ENCODE results near the gene DENND4B. TPM values are rescaled to one million over a fixed set of nuclear protein-coding genes. Genes with fewer than 3 reads are reported as not detected.
A peak's percentile ranks its signal among the peaks of the same experiment; 100 is the strongest.

Gene DENND4B
- total RNA-seq, 4 donors from 2014 or later, result 19.2 to 30.4 (median 26.2) TPM

DNA sequence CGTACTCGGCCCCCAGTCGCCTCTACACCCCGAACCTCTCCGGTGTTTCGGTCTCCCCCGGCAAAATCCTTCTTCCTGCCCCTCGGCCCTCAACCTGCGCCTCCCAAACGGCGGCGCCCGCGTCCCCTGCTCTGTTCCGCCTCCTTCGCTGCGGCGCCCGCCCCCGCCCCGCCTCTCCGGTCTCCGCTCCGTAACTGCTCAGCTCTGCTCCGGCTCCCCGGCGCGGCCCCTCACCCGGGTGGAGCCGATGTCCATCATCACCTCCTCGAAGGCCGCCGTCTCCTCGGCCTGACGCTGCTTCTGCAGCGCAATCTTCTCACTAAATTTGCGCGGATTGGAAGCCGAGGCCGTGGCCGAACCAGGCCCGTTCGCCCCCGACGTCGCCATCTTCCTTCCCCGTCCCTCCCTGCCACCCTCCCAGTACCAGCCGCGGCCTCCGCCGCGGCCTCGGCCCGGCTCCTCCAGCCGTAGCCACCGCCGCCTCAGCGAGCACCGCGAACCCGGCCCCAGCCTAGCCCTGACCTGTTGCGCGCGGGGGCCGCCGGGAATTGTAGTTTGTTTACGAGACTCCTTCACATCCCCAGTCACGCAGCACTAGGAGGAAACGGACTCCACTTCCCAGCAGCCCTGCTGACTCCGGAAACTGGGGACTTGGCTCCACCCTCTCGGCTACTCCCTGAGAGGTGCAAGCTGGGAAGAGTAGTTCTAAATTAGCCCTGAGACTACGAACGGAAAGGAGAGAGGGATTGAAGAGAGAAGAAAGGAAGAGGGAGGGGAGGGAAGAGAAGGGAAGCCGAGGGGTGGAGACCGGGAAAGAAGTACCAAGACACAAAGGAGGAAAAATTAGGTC is 11.8 kb upstream of the DENND4B start, which contains the start of gene CRTC2:
Gene CRTC2, minus strand, starts transcription at position 502 of the 850 bp plus-strand sequence. Its CDS starts 115 bp downstream, at position 387.
- peaks cover 5 to 37% (median 35%) of the 10 kb centered on the region in 4 donors for H3K36me3 ChIP-seq
- DNase-seq (ENCODE audit: extremely low spot score), result peak; percentile 100
- TF ChIP-seq POLR2A (IDR thresholded peaks at IDR 0.05; ENCODE audit: low read depth), result peak; percentile 53
- TF ChIP-seq POLR2AphosphoS5 (IDR thresholded peaks at IDR 0.05), result peak; percentile 89 to 92
- TF ChIP-seq, protein P1, sequence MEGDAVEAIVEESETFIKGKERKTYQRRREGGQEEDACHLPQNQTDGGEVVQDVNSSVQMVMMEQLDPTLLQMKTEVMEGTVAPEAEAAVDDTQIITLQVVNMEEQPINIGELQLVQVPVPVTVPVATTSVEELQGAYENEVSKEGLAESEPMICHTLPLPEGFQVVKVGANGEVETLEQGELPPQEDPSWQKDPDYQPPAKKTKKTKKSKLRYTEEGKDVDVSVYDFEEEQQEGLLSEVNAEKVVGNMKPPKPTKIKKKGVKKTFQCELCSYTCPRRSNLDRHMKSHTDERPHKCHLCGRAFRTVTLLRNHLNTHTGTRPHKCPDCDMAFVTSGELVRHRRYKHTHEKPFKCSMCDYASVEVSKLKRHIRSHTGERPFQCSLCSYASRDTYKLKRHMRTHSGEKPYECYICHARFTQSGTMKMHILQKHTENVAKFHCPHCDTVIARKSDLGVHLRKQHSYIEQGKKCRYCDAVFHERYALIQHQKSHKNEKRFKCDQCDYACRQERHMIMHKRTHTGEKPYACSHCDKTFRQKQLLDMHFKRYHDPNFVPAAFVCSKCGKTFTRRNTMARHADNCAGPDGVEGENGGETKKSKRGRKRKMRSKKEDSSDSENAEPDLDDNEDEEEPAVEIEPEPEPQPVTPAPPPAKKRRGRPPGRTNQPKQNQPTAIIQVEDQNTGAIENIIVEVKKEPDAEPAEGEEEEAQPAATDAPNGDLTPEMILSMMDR (IDR thresholded peaks at IDR 0.05), result no peak
- no peak for TF ChIP-seq EP300 (IDR thresholded peaks at IDR 0.05)
- H3K9me3 ChIP-seq, result no peaks in the 10 kb centered on the region
- H3K27ac ChIP-seq (replicated peaks in 1 of 4), result peak within 1 kb of the TSS; percentile 91 to 96 (median 95)
- H3K4me3 ChIP-seq, result peak within 1 kb of the TSS; percentile 80 to 95 (median 91)
- H3K27me3 ChIP-seq, result no peaks in the 10 kb centered on the region
- intact Hi-C loops (cut with DNase I), result no loop called here
- peaks cover 56 to 84% (median 71%) of the 10 kb centered on the region in 4 donors for H3K4me1 ChIP-seq
- WGBS, result under 1% methylated on average over 49 of the region's 75 CpGs

GRCh38 chr1:153957744-153958110 is 11.2 kb upstream of the DENND4B start:
- Histone ChIP-seq H3K4me1 (peaks cover 54 to 84% (median 70%) of the 10 kb centered on the region in 4 donors), H3K27ac (replicated peaks in 1 of 4) (peak overlapping the region; percentile 91 to 96 (median 95)), H3K9me3 (no peaks in the 10 kb centered on the region), H3K36me3 (peaks cover 9 to 43% (median 41%) of the 10 kb centered on the region in 4 donors), H3K27me3 (no peaks in the 10 kb centered on the region), H3K4me3 (peak overlapping the region; percentile 80 to 95 (median 91))
- WGBS, result under 1% methylated on average over 13 of the region's 13 CpGs
- no peak for TF ChIP-seq POLR2AphosphoS5 (IDR thresholded peaks at IDR 0.05)
- DNase-seq (ENCODE audit: extremely low spot score), result no peak
- intact Hi-C loops (cut with DNase I), result no loop called here

GRCh38 chr1:153956997-153957715 is 10.6 kb upstream of the DENND4B start:
- intact Hi-C loops (cut with DNase I), result no loop called here
- WGBS, result 27% methylated on average over 6 of the region's 6 CpGs

DNA sequence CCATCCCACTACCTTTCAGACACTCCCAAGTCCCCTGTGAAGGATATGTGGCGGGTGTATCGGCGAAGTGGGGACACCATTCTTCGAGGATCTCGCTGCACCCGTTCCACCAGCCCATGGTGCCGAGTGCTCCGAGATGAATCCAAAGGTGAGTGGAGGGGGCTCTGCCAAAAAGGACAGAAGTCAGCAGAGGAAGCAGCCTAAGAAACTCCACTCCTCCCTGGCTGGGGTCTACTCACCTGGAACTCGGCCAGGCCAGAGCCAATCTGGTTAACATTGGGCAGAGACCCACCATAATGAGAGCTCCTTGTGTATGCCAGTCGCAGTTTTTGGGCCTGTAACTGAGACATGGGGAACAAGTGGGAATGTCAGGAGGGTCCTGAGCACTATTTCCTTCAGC is 8.3 kb upstream of the DENND4B start:
- TF ChIP-seq, protein P1 (IDR thresholded peaks at IDR 0.05), result no peak
- TF ChIP-seq POLR2AphosphoS5 (IDR thresholded peaks at IDR 0.05) (no peak), EP300 (IDR thresholded peaks at IDR 0.05) (no peak), POLR2A (IDR thresholded peaks at IDR 0.05; ENCODE audit: low read depth) (no peak)
- intact Hi-C loops (cut with DNase I), result no loop called here

More at GRCh38 chr1:153956997-153957715, 10.6 kb upstream of the DENND4B start:
- H3K27me3 ChIP-seq, result no peaks in the 10 kb centered on the region
- TF ChIP-seq EP300 (IDR thresholded peaks at IDR 0.05) (no peak), POLR2AphosphoS5 (IDR thresholded peaks at IDR 0.05) (no peak), POLR2A (IDR thresholded peaks at IDR 0.05; ENCODE audit: low read depth) (no peak)
- TF ChIP-seq, protein P1 (IDR thresholded peaks at IDR 0.05), result no peak
- peak overlapping the region; percentile 91 to 96 (median 95) for H3K27ac ChIP-seq (replicated peaks in 1 of 4)
- DNase-seq (ENCODE audit: extremely low spot score), result no peak
- H3K4me3 ChIP-seq, result peak overlapping the region; percentile 80 to 95 (median 91)
- no peaks in the 10 kb centered on the region for H3K9me3 ChIP-seq
- H3K4me1 ChIP-seq, result peaks cover 49 to 78% (median 65%) of the 10 kb centered on the region in 4 donors
- peaks cover 15 to 49% (median 46%) of the 10 kb centered on the region in 4 donors for H3K36me3 ChIP-seq

More for the DNA sequence above, 8.3 kb upstream of the DENND4B start:
- Histone ChIP-seq H3K27me3 (no peaks in the 10 kb centered on the region), H3K9me3 (no peaks in the 10 kb centered on the region), H3K27ac (replicated peaks in 1 of 4) (no peak overlapping the region), H3K4me3 (no peak overlapping the region), H3K4me1 (peaks cover 33 to 59% (median 51%) of the 10 kb centered on the region in 4 donors), H3K36me3 (peaks cover 38 to 56% (median 54%) of the 10 kb centered on the region in 4 donors)
- 93% methylated on average over 10 of the region's 10 CpGs for WGBS
- DNase-seq (ENCODE audit: extremely low spot score), result no peak
